Kidney capillary endothelial cell (primary cell): ENCODE measurements around the gene KPNA2.
A peak's percentile ranks its signal among the peaks of the same experiment; 100 is the strongest.
"Not testable (repeated sequence)": the region's sequence is repeated elsewhere in the genome, so short reads cannot be mapped to it uniquely, and the experiment has no call there.

ENCODE experiments used
- DNase-seq: peaks from one replicate; pipeline ENCODE4 v3.0.0-alpha.2; 2018; ENCODE audit warnings: low spot score

Gene KPNA2

GRCh38 chr17:68019675-68020408, 15.7 kb upstream of the KPNA2 start:
- DNase-seq: peak; percentile 94

- no peak for DNase-seq
These were observed 15.2 kb upstream of the KPNA2 start for GRCh38 chr17:68020409-68020756.

GRCh38 chr17:68020791-68021190, 14.7 kb upstream of the KPNA2 start:
- DNase-seq: not testable (repeated sequence)

GRCh38 chr17:68021963-68022362, 13.6 kb upstream of the KPNA2 start:
- DNase-seq: no peak

- not testable (repeated sequence) for DNase-seq
These were observed 13.0 kb upstream of the KPNA2 start for GRCh38 chr17:68022547-68022946.

- no peak for DNase-seq
These were observed 5.9 kb upstream of the KPNA2 start for GRCh38 chr17:68029512-68030215.

- no peak for DNase-seq
These were observed 1.7 kb upstream of the KPNA2 start for GRCh38 chr17:68033636-68034451.

GRCh38 chr17:68034452-68034776, 1.1 kb upstream of the KPNA2 start:
- no peak for DNase-seq

GRCh38 chr17:68035131-68035522, 408 bp upstream of the KPNA2 start:
- DNase-seq: peak; percentile 88

- DNase-seq: no peak
These were observed 991 bp downstream of the KPNA2 start for GRCh38 chr17:68036304-68037147.

- no peak for DNase-seq
These were observed 11.8 kb downstream of the KPNA2 start for GRCh38 chr17:68047153-68047846.

GRCh38 chr17:68047890-68048542, 12.5 kb downstream of the KPNA2 start:
- DNase-seq: not testable (repeated sequence)

- no peak for DNase-seq
These were observed 13.5 kb downstream of the KPNA2 start for GRCh38 chr17:68048996-68049395.

- not testable (repeated sequence) for DNase-seq
These were observed 14.4 kb downstream of the KPNA2 start for GRCh38 chr17:68049812-68050437.

- DNase-seq: not testable (repeated sequence)
These were observed 16.1 kb downstream of the KPNA2 start for GRCh38 chr17:68051321-68052312.

- DNase-seq: no peak
These were observed 17.3 kb downstream of the KPNA2 start for GRCh38 chr17:68052810-68053209.

- DNase-seq: no peak
These were observed 17.9 kb downstream of the KPNA2 start for GRCh38 chr17:68053231-68054013.

GRCh38 chr17:68054296-68054900, 18.9 kb downstream of the KPNA2 start:
- no peak for DNase-seq
